ENCODE results near the gene EXOC3L4.

EXOC3L4 gene

DNA sequence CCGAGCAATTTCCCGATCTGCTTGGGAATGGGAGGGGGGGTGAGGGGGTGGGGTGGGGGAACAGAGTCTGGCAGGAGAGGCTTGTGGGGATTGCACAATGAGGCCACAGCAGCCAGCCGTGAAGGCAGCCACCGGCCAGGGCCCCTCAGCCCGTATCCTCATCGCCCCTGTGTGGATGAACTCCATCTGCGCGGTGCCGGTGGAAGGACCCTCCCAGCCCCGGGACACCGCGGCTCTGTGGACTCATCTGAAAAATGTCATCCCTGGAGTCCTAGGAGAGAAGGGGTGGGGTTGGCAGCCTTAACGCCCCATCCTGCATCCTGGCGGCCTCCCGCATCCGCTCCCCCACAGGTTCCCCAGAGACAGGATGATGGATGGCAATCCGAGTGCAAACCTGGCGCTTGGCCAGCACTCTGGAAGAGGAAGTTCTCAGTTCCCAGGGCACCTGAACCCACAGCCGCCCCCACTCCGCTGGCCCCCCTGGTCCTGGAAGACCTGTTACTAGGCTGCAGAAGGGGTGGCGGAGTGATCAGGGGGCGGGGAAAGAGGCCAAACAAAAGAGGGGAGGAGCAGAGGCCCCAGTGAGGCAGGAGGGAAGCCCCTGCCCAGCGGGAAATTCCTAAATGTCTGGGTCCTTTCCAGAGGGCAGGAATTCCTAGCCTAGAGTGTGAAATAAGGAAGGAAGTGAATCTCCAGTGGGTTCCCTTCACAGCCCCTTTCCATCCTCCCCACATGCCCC, 27.5 kb downstream of the EXOC3L4 start:
- DNase-seq (ENCODE audit: low spot score): no peak

DNA sequence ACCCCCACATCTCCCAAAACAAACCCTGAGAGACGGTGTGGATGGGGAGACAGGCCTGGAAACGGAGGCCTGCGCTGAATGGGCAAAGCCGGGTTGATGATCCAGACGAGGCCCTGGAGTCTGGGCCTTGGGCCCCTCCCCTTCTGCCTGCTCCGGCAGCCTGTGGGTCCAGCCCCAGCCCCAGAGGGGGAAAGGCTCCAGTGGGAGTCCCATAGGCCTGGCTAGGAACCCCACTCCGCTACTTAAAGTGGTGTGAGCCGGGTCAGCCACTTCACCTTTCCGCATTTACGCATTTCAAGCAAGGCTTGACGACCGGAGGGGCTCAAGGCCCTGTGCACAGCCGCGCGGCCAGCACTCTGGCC, 28.0 kb downstream of the EXOC3L4 start:
- DNase-seq (ENCODE audit: low spot score): no peak

- DNase-seq (ENCODE audit: low spot score): no peak
These were observed 28.6 kb downstream of the EXOC3L4 start, which contains the start of gene TNFAIP2 for GRCh38 chr14:103122947-103123633. Gene TNFAIP2 (plus strand): TSS chr14:103123461. CDS start chr14:103126458, 2,997 bp downstream.

DNA sequence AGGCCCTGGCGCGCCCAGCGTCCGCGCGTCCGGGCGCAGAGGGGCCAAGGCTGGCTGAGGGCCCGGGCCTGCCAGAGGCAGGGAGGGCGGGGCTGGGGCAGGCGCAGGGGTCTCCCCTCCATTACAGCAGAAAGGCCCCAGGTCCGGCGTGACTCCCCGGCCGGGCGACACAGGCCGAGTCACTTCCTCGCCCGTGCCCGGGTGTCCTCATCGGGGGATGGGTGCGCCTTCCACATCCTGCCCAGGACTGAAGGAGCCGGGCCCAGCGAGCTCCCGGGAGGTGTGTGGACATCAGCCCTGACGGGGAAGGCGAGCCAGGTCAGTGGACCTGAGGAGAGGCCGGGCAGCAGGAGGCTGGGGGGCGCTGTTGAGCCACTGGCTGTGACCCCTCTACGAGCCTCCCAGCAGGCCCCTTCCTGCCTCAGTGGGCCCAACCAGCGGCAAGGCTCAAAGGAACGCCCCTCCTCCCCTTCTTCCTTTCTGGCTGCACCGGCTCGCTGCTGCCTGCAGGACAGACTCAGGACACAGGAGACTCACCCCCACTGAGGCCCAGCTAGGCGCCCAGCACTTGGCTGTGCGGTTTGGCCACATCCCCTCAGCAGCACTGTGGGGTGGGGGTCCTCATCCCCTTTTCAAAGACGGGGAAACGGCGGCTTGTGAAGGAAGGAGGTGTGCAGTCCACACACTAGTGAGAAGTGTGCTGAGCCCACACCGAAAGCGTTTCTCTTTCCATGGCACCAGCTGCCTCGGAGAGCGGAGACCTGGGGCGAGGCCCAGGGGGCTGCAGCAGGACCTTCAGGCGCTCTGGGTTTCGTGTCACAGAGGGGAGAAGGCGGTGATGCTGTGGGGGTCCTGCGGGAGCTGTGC, 29.3 kb downstream of the EXOC3L4 start:
- DNase-seq (ENCODE audit: low spot score): no peak

DNA sequence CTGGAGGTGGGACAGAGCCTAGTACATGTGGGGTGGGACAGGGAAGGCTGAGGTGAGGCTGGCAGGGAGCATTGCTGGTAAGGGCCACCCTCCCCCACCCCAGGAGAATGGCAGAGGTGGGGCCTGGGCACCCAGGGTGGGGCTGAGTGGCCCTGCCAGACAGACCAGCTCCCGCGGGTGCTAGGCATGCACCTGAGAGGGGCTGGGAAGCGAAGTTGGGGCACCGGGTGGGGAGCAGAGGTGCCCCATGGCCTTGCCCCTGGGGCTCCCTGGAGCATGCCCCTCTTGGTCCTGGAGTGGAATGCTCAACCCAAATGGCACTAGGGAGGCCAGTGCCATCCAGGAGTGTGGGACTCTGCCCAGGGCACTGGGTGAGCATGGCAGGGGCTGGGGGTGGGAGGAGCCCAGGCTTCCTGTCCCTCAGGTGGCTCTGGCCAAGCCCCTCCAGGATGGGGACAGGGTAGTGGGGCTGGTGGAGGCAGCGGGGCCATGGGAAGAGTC, 30.0 kb downstream of the EXOC3L4 start:
- DNase-seq (ENCODE audit: low spot score): no peak

GRCh38 chr14:103125098-103126070, 30.9 kb downstream of the EXOC3L4 start:
- no peak for DNase-seq (ENCODE audit: low spot score)

- DNase-seq (ENCODE audit: low spot score): no peak
These were observed 31.8 kb downstream of the EXOC3L4 start for GRCh38 chr14:103126088-103126872.

GRCh38 chr14:103126873-103127304, 32.4 kb downstream of the EXOC3L4 start:
- DNase-seq (ENCODE audit: low spot score): no peak

GRCh38 chr14:103127356-103127755, 32.8 kb downstream of the EXOC3L4 start:
- DNase-seq (ENCODE audit: low spot score): no peak

DNA sequence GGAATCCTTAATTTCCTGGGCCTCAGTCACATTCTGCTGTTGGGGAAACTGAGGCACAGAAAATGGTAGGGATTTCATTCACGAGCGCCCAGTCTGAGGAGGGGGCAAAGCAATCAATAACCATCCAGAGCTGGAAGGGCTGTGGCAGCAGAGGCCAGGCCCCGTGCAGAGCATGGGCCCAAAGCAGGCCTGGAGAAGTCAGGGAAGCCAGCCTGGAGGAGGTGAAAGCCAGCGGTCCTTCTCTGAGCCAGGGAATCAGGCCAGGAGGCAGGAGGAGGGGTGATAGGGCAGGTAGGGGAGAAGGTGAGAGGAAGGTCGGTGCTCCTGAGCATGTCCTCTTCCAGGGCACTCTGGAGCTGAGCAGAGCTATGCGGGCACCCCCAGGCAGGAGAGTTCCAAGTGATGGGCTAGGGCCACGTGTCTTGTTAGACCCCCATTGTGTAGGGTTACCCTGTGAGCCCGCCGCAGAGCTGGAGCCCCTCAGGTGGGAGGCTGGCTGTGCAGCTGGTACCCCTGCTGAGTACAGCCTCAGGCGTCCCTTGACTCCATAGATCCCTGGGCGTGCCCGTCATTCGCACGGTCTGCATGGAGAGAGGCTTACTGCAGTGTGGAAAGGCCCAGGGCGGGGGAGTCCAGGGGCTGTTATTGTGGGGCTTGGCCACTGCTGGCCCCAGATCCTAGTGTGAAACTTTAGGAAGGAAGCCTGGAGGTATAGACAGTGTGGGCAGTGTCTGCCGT, 33.5 kb downstream of the EXOC3L4 start:
- no peak for DNase-seq (ENCODE audit: low spot score)

GRCh38 chr14:103128631-103129300, 34.2 kb downstream of the EXOC3L4 start:
- DNase-seq (ENCODE audit: low spot score): no peak

- no peak for DNase-seq (ENCODE audit: low spot score)
These were observed 34.9 kb downstream of the EXOC3L4 start for GRCh38 chr14:103129301-103130016.

- DNase-seq (ENCODE audit: low spot score): no peak
These were observed 35.7 kb downstream of the EXOC3L4 start for GRCh38 chr14:103130017-103130764.

- DNase-seq (ENCODE audit: low spot score): no peak
These were observed 36.4 kb downstream of the EXOC3L4 start for GRCh38 chr14:103130965-103131364.

DNA sequence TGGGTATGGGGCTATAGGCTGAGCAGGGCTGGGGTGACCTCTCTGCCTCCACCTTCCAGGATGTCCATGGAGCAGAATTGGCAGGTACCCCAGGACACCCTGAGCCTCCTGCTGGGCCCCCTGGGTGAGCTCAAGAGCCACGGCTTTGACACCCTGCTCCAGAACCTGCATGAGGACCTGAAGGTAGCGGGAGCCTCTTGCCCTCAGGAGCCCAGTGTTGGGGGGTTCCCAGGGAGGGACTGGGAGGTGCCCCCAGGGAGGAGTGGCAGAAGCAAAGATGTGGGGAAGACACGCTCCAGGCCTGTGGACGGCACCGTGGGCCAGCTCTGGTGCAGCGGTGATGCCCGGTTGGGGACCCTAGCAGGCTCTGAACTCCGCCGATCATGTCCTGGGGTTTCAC, 37.1 kb downstream of the EXOC3L4 start:
- no peak for DNase-seq (ENCODE audit: low spot score)

GRCh38 chr14:103132381-103133209, 38.1 kb downstream of the EXOC3L4 start:
- no peak for DNase-seq (ENCODE audit: low spot score)
